ENCODE results near the gene RPAIN. TPM values are rescaled to one million over a fixed set of nuclear protein-coding genes. Genes with fewer than 3 reads are reported as not detected.

Gene RPAIN, protein sequence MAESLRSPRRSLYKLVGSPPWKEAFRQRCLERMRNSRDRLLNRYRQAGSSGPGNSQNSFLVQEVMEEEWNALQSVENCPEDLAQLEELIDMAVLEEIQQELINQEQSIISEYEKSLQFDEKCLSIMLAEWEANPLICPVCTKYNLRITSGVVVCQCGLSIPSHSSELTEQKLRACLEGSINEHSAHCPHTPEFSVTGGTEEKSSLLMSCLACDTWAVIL
- 73.2 and 103 TPM in 2 replicates for total RNA-seq (2014; rRNA removed; shearing (Covaris generic))

DNA sequence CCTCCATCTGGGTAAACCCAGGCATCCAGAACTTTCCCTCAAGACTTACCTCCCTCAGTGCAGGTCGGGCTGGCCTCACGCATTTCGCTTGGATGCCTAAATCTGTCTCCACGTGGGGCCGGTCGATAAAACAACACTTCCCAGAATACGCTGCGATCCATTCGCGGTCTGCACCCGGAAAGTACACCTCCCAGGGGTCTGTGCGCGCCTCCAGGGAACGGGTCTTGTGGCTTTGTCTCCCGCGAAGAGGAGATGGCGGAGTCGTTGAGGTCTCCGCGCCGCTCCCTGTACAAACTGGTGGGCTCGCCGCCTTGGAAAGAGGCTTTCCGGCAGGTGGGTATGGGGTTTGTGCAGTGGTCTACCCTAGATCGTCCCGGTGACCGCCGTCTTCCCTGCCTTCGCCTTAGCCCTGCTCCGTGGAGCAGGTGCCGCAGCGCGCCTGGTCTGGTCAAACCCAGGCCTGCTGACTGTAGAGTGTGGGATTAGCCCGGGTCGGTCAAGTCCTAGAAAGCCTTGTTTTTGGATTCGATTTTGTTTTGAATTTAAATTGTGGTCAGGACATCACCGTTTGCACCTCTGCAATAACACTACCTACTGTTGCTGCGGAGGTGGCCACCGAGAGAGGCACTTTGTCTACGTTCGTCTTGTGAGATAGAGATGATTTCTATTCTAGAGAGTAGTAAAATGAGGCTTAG lies at the start of gene RPAIN:
RPAIN (plus strand) TSS at position 224 of the 695 bp plus-strand sequence; CDS start at position 253, 29 bp downstream.
- DNase-seq (ENCODE audit: low spot score): no peak

DNA sequence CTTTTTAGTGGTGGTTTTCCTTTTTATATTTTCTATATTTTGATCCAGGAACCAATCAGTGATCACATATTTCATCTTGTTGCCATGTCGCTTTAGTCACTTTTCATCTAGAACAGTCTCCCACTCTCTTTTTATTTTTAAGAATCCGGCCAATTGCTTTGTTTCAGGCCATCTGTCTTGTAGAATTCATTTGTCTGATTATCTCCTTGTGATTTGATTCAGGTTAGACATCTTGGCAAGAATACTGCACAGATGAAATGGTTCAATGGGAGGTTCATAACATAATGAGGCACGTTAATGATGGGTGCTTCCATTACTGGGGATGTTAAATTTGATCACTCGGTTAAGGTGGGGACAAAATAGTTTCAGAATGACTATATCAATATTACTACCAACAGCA lies 49.6 kb upstream of the RPAIN start:
- DNase-seq (ENCODE audit: low spot score): no peak

- no peak for DNase-seq (ENCODE audit: low spot score)
Measured at GRCh38 chr17:5373112-5373511, 46.9 kb upstream of the RPAIN start.

- DNase-seq (ENCODE audit: low spot score): no peak
Measured at GRCh38 chr17:5378566-5379207, 41.3 kb upstream of the RPAIN start.

DNA sequence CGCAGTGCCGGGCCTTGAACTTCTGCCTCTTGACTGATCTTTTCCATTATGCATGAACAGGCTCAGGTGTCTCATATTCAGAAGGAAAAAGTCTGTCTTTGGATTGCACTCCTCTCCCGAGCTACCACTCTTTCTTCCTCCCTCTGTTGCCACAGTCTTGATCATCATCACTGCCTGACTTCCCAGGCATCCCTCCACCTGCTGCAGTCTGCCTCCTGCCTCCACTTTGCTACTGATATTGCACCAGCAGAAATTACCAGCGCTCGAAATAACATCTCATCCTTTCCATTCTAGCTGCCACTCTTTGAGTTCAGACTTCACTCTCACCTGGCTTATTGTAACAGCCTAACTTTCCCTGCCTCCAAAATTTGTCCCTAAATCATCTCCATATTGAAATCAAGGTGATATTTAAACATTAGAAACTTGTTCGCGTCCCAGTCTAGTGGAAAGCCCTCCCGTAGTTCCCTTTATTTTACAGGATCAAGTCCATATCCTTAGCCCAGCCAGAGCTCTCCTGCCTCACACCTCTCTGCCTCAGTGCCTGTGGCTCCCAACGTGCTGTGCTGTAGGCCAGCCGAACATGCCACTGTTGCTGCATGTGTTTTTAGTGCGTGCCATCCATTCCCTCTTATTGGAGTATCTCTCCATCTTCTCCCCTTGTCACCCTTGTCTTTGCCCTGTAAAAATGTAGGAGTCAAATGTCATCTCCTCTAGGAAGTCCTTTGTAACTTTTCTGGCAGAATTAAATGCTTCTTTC lies 40.5 kb upstream of the RPAIN start:
- no peak for DNase-seq (ENCODE audit: low spot score)

DNA sequence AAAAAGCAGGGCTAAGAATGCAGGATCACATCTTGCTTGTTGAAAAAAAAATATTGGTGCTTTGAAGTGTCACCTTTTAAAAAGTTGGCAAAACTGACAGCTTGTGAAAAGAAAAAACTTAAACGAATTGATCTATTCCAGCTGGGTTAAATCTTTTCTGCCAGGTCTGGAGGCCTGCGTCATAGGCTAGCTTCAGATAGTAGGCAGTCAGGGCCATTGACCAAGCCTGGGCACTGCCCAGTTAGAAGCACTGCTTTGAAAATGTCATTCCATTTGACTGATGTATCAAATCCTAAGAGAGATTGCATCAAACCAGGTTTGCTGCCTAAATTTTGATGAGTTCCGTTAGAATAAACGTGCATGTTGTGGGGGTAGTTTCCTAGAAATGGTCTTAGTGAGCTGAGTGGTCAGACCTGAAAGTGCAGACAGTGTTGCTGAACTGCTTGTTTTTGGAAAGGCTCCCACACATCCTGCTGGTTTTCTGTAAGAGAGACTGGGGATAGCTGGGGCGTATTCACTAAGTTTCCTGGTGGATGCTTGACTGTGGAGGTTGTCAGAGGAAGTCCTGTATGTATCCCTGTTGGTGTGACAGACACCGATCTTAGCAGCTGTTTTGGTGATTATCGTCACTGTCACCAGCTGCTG lies 39.4 kb upstream of the RPAIN start:
- DNase-seq (ENCODE audit: low spot score): no peak

DNA sequence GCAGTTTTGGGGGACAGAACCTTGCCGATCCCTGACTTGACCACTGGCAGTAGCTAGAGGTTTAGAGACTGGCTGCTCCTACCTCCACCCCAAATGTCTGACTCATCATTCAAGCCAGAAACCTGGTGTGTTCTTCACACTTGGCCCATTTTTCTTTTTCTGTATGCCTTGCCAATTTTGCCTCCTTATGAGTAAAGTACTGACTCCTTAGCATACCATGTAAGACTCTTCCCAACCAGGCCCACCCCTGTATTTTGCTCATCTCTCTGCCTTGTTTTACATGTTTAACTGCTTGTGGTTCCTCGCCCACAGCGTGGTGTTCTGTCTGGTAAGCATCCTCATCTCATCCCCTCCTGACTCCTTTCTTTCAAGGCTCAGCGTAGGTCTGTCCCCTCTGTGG lies 38.4 kb upstream of the RPAIN start:
- no peak for DNase-seq (ENCODE audit: low spot score)

GRCh38 chr17:5391678-5392077 lies 28.3 kb upstream of the RPAIN start:
- no peak for DNase-seq (ENCODE audit: low spot score)

- DNase-seq (ENCODE audit: low spot score): no peak
Measured at GRCh38 chr17:5396612-5397011, 23.4 kb upstream of the RPAIN start.

- no peak for DNase-seq (ENCODE audit: low spot score)
Measured at GRCh38 chr17:5399767-5400166, 20.2 kb upstream of the RPAIN start.

GRCh38 chr17:5405400-5405799 lies 14.6 kb upstream of the RPAIN start:
- DNase-seq (ENCODE audit: low spot score): no peak

- DNase-seq (ENCODE audit: low spot score): no peak
Measured at GRCh38 chr17:5408186-5408585, 11.8 kb upstream of the RPAIN start.

DNA sequence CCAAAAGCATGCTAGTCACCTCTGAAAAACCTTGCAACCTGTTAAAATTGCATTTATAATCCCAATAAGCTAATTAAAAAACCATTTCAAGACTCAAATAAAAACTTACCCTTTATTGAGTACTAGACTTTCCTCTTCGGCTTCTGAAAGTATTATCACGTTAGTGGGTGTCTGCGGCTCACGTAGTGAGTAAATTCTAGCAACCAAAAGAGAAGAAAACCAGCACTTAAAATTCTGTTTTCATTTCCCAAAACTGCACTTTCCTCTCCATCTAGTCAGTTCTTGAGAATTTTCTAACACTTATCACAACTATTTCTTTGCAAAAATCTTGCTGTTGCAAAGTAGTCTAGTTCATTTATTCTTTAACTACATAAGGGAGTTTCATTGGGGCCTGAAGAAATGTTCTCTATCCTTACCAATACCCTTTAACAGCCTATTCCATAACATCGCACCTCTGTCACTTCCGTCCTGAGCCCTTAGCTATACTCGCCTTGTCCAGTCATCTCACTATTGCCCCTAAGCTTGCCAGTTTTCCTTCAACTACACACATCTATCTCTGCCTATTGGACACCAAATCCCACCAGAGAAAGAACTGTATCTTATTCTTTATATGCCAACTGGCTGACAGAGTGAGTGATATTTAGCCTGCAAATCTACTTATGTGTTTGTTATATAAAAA lies 9.2 kb upstream of the RPAIN start:
- no peak for DNase-seq (ENCODE audit: low spot score)

- DNase-seq (ENCODE audit: low spot score): peak; percentile 96
Measured at GRCh38 chr17:5413682-5414081, 6.3 kb upstream of the RPAIN start.

- DNase-seq (ENCODE audit: low spot score): no peak
Measured at GRCh38 chr17:5416901-5417300, 3.1 kb upstream of the RPAIN start.

GRCh38 chr17:5418858-5419355 lies 1.1 kb upstream of the RPAIN start:
- peak; percentile 40 for DNase-seq (ENCODE audit: low spot score)

DNA sequence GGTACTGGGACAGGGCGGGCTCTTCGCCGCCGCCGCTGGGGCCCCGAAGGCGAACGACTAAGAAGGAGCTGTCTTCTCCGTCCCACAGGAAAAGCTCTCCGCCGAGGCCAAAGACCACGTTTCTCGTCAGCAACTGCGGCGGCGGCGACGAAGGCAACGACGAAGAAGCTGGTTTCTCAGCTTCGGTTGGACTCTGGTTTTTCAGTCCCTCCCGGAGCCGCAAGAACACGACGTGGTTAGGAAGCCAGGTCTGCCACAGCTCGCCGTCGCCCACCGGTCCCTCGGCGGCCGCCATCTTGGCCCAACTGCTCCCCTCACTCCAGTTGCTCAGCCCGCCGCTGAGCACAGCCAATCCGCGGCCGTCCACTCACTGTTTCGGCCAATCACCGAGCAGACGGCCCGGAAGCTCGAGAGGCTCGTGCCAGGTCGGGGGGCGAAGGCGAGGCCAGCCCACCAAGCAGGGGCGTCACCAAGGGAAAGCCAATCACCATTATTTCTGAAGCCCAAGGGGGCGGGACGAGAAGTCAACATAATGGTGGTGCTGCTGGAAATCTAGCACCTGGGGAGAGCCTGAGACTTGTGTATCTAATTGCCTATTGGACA lies 525 bp upstream of the RPAIN start, which contains the start of gene NUP88:
NUP88 (minus strand) TSS at position 307 of the 603 bp plus-strand sequence; CDS start at position 295, 12 bp downstream.
- DNase-seq (ENCODE audit: low spot score): peak; percentile 98

DNA sequence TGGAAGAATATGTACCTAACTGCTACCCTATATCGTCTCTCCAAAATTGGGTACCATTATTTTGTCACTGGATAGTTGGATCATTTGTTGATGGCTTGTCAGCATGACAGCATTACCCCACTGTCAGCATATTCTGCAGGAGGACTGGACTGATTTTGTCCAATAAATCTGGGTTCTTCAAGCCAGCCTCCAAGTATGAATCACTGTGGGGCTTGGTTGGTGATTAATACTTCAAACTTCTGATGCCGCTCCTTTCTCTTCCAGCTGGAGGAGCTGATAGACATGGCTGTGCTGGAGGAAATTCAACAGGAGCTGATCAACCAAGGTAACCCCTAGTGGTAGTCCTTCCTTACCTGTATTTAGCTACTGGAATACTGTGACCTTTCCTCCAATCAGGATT lies 2.5 kb downstream of the RPAIN start:
- peak; percentile 86 for DNase-seq (ENCODE audit: low spot score)

GRCh38 chr17:5424909-5425308 lies 4.9 kb downstream of the RPAIN start:
- DNase-seq (ENCODE audit: low spot score): no peak

GRCh38 chr17:5425826-5426225 lies 5.8 kb downstream of the RPAIN start:
- DNase-seq (ENCODE audit: low spot score): no peak

Data from A172 (cell line).